NCI-H2107 (cell line): ENCODE data around the gene CBR1.
"Not testable (repeated sequence)": the region's sequence is repeated elsewhere in the genome, so short reads cannot be mapped to it uniquely, and the experiment has no call there.

Experiments
- DNase-seq: peaks from one replicate; lab custom pipeline; 2025; lab: John Stamatoyannopoulos, UW

Gene CBR1

GRCh38 chr21:36079671-36080070 lies 9.8 kb downstream of the CBR1 start:
- no peak for DNase-seq

- DNase-seq = no peak
Measured at GRCh38 chr21:36080386-36080785, 10.6 kb downstream of the CBR1 start.

GRCh38 chr21:36082237-36082664 lies 12.4 kb downstream of the CBR1 start:
- no peak for DNase-seq

- DNase-seq = no peak
Measured at GRCh38 chr21:36087362-36088138, 17.7 kb downstream of the CBR1 start.

- DNase-seq = no peak
Measured at GRCh38 chr21:36089946-36090345, 20.1 kb downstream of the CBR1 start.

- DNase-seq = no peak
Measured at GRCh38 chr21:36092681-36093080, 22.9 kb downstream of the CBR1 start.

GRCh38 chr21:36093512-36093911 lies 23.7 kb downstream of the CBR1 start:
- DNase-seq = no peak

GRCh38 chr21:36096398-36097290 lies 26.8 kb downstream of the CBR1 start:
- DNase-seq = no peak

- no peak for DNase-seq
Measured at GRCh38 chr21:36097427-36098181, 27.8 kb downstream of the CBR1 start.

GRCh38 chr21:36098182-36098532 lies 28.3 kb downstream of the CBR1 start:
- DNase-seq = no peak

- DNase-seq = no peak
Measured at GRCh38 chr21:36099000-36099399, 29.2 kb downstream of the CBR1 start.

- DNase-seq = not testable (repeated sequence)
Measured at GRCh38 chr21:36099695-36100211, 29.9 kb downstream of the CBR1 start.

- DNase-seq = no peak
Measured at GRCh38 chr21:36100971-36101641, 31.3 kb downstream of the CBR1 start.

- no peak for DNase-seq
Measured at GRCh38 chr21:36103434-36103833, 33.6 kb downstream of the CBR1 start.

- DNase-seq = no peak
Measured at GRCh38 chr21:36104317-36105300, 34.8 kb downstream of the CBR1 start.

GRCh38 chr21:36105327-36105842 lies 35.6 kb downstream of the CBR1 start:
- no peak for DNase-seq

- no peak for DNase-seq
Measured at GRCh38 chr21:36109868-36110267, 40.0 kb downstream of the CBR1 start.

- DNase-seq = no peak
Measured at GRCh38 chr21:36111238-36111637, 41.4 kb downstream of the CBR1 start.

- DNase-seq = peak; percentile 79
Measured at GRCh38 chr21:36113647-36114428, 44.0 kb downstream of the CBR1 start.
